Measurements from ENCODE around the gene RBP2.
A peak's percentile ranks its signal among the peaks of the same experiment; 100 is the strongest.

GRCh38 chr3:139522421-139522820 lies 46.1 kb upstream of the RBP2 start:
- TF ChIP-seq EZH2phosphoT487 (IDR thresholded peaks at IDR 0.05; ENCODE audit: borderline replicate concordance, low read depth, low read length): no peak
- peak; percentile 28; the same call in 1 of the 2 replicates for TF ChIP-seq CTCF (conservative IDR thresholded peaks at IDR 0.05; ENCODE audit: low read length)

Measured in OCI-LY7 (cell line).